HUES48 (cell line): ENCODE data around the gene ZNF880.
"Not testable (repeated sequence)": the region's sequence is repeated elsewhere in the genome, so short reads cannot be mapped to it uniquely, and the experiment has no call there.

ENCODE experiments used
- H3K27ac ChIP-seq: one replicate; pipeline ENCODE4 v1.7.0; 2013; ENCODE audit warnings: low read depth, low read length, inconsistent platforms
- H3K27me3 ChIP-seq: 2 replicates; pipeline ENCODE4 v1.6.1; 2013; ENCODE audit warnings: mild to moderate bottlenecking, low read length; ENCODE audit not compliant: control insufficient read depth, insufficient read depth
- H3K36me3 ChIP-seq: 2 replicates; pipeline ENCODE4 v1.6.1; 2013; ENCODE audit warnings: low read length; ENCODE audit not compliant: control insufficient read depth, insufficient read depth
- H3K4me1 ChIP-seq: 2 replicates; pipeline ENCODE4 v1.6.1; 2013; ENCODE audit warnings: mild to moderate bottlenecking, low read length; ENCODE audit not compliant: control insufficient read depth, insufficient read depth
- H3K4me3 ChIP-seq: 2 replicates; pipeline ENCODE4 v1.5.1; 2013; ENCODE audit warnings: mild to moderate bottlenecking, low read depth, low read length
- H3K9ac ChIP-seq: 2 replicates; pipeline ENCODE4 v1.6.1; 2013; ENCODE audit warnings: mild to moderate bottlenecking, low read depth, low read length, moderate library complexity
- H3K9me3 ChIP-seq: 2 replicates; pipeline ENCODE4 v1.6.1; 2013; ENCODE audit warnings: low read length; ENCODE audit not compliant: control insufficient read depth, insufficient read depth

ZNF880 gene

DNA sequence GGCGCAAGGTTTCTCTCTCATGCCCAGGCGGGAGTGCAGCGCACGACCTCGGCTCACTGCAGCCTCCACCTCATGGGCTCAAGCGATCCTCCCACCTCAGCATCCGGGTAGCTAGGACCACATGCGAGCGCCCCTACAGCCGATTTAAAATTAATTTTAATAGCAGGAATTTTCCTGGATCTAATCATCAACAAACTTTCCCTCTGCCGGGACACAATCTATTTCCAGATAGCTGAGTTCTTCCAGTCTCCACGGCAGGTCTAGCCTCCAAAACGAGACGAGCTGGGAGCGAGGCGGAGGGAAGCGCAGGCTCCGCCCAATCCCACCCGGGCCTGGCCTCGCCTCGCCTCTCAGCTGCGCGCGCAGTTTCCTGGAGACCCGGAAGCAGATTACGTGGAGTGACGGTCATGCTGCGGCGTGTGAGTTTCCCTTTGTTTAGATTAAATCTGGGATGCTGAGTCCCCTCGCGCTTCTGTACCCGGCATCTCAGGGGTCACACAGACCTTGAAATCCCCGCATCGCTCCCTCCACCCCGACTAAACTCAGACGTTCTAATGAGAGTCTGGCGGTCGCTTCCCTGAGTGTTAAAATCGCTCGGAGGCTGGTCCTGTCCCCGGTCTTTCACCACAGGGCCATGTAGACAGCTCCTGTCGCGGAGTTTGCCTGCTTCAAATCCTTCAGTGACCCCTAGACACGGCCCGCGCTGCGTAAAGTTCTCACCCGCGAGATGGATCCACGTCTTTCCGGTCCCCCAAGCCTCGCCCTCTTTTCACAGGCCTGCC, at the start of gene ZNF880:
ZNF880 (plus strand) TSS at position 365 of the 782 bp plus-strand sequence; CDS start at position 408, 43 bp downstream.
- no peak within 1 kb of the TSS for H3K27ac ChIP-seq

DNA sequence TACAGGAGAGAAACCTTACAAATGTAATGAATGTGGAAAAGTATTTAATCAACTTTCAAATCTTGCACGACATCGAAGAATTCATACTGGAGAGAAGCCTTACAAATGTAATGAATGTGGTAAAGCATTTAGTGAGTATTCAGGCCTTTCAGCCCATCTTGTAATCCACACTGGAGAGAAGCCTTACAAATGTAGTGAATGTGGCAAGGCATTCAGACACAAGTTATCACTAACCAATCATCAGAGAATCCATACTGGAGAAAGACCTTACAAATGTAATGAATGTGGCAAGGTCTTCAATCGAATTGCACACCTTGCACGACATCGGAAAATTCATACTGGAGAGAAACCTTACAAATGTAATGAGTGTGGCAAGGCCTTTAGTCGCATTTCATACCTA, 47.3 kb upstream of the ZNF880 start:
- H3K36me3 ChIP-seq, result peaks cover 58% of the 10 kb centered on the region

More for the DNA sequence above, at the start of gene ZNF880:
- Histone ChIP-seq H3K4me1 (no peaks in the 10 kb centered on the region), H3K4me3 (peak within 1 kb of the TSS; percentile 83), H3K9ac (peak within 1 kb of the TSS; percentile 94), H3K36me3 (peaks cover 31% of the 10 kb centered on the region), H3K27me3 (no peaks in the 10 kb centered on the region), H3K9me3 (peaks cover 41% of the 10 kb centered on the region)

DNA sequence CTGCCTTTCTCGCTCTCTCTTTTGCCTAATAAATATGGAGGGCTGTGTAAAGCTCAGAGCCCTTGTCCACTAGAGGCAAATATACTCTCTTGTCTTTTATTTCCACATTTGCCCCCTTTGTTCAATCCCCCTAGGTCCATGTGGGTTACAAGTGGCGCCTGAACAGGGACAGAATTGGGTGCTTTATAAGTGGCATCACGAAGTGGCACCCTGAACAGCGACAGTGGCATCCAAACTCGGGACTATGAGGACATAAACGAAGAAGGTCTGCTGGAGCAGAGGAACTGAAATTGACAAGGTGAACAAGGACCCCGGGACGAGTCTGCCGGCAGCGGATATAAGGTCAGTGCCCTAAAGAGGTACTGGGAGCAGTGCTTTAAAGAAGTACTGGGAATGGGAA, 38.0 kb upstream of the ZNF880 start:
- Histone ChIP-seq H3K36me3 (no peaks in the 10 kb centered on the region), H3K27me3 (no peaks in the 10 kb centered on the region), H3K27ac (no peak overlapping the region), H3K4me3 (no peak overlapping the region), H3K9me3 (peaks cover 57% of the 10 kb centered on the region), H3K4me1 (no peaks in the 10 kb centered on the region), H3K9ac (no peak overlapping the region)

More for the DNA sequence above, 47.3 kb upstream of the ZNF880 start:
- H3K4me3 ChIP-seq, result peak overlapping the region; percentile 30; the same call in 1 of the 2 replicates
- H3K9ac ChIP-seq, result no peak overlapping the region
- H3K27me3 ChIP-seq, result no peaks in the 10 kb centered on the region
- H3K9me3 ChIP-seq, result peaks cover 98% of the 10 kb centered on the region
- no peaks in the 10 kb centered on the region for H3K4me1 ChIP-seq
- no peak overlapping the region for H3K27ac ChIP-seq

DNA sequence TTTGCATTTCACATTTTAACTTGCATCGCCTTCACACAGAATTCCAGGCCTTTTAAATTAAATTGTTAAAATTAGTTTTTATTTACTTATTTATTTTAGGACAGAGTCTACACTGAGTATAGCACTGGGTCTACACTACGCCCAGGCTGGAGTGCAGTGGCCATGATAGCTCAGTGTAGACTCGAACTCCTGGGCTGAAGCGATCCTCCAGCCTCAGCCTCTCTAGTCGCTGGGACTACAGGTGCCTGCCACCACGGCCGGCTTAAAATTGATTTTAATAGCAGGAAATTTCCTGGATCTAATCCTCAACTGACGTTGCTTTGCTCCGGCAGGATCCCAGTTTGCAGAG, 34.0 kb upstream of the ZNF880 start:
- H3K9me3 ChIP-seq, result peaks cover 37% of the 10 kb centered on the region
- H3K27ac ChIP-seq, result no peak overlapping the region
- H3K4me3 ChIP-seq, result peak overlapping the region; percentile 92
- no peaks in the 10 kb centered on the region for H3K27me3 ChIP-seq
- H3K4me1 ChIP-seq, result no peaks in the 10 kb centered on the region
- H3K9ac ChIP-seq, result no peak overlapping the region
- H3K36me3 ChIP-seq, result peaks cover 4% of the 10 kb centered on the region

DNA sequence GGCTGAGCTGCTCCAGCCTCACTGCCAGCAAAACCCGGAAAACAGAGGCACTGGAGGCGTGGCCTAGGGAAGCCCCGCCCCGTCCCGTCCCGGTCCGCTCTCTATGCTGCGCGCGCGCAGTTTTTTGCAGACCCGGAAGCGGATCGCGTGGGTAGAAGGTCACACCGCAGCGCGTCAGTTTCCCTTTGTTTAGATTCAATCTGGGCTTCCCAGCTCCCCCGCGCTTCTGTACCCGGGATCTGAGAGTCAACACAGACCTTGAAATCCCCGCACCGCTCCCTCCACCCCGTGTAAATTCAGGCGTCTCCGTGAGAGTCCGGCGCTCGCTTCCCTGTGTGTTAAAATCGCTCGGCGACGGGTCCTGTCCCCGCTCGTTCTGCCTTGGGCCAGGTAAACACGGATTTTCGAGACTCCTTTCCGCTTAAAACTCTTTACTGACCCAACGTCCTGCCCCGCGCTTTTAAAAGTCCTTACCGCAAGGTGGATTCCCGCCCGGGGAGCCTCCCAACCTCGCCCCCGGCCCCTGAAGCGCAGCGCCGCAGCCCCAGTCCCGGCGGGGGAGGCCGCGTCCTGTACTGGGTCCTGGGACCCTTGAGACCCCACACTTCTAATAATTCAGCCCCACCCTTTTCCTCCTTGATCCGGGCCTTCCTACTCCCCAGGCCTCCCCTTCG, 33.5 kb upstream of the ZNF880 start, which contains the start of gene ZNF610:
ZNF610 (plus strand) TSS at position 127 of the 674 bp plus-strand sequence. CDS start 12,930 bp downstream, outside the sequence.
- H3K36me3 ChIP-seq, result peaks cover 4% of the 10 kb centered on the region
- peaks cover 32% of the 10 kb centered on the region for H3K9me3 ChIP-seq
- no peaks in the 10 kb centered on the region for H3K27me3 ChIP-seq
- no peaks in the 10 kb centered on the region for H3K4me1 ChIP-seq
- H3K27ac ChIP-seq, result peak within 1 kb of the TSS; percentile 85
- H3K4me3 ChIP-seq, result peak within 1 kb of the TSS; percentile 92
- peak within 1 kb of the TSS; percentile 90 for H3K9ac ChIP-seq

DNA sequence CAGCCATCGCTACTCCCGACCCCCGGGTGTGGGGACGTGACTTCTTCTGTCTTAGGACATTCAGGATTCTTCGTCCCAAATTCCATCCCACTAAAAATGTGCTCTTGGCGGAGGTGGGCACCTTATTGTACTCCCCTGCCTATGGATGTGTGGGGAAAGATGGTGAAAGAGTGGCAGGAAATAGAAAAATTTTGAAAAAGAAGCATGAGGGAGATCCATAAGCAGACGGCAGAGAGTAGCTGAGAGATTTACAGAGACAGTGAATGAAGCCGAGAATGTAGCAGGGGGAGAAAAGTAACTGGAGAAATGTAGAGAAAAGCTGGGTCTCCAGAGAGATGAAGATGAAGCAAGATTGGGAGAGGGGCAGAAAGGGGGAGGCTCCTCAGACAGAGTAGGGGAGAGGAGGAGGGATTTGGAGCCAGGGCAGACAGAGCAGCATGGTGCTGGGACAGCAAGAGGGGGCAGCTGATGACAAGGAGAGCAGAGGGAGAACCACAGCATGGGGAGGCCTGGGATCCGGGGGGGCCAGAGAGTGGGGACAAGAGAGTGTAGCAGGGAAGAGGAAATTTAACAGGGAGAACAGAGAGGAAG, 32.8 kb upstream of the ZNF880 start:
- peaks cover 4% of the 10 kb centered on the region for H3K36me3 ChIP-seq
- H3K4me1 ChIP-seq, result no peaks in the 10 kb centered on the region
- H3K27me3 ChIP-seq, result no peaks in the 10 kb centered on the region
- H3K27ac ChIP-seq, result peak overlapping the region; percentile 85
- peak overlapping the region; percentile 92 for H3K4me3 ChIP-seq
- H3K9ac ChIP-seq, result peak overlapping the region; percentile 90
- H3K9me3 ChIP-seq, result peaks cover 25% of the 10 kb centered on the region

DNA sequence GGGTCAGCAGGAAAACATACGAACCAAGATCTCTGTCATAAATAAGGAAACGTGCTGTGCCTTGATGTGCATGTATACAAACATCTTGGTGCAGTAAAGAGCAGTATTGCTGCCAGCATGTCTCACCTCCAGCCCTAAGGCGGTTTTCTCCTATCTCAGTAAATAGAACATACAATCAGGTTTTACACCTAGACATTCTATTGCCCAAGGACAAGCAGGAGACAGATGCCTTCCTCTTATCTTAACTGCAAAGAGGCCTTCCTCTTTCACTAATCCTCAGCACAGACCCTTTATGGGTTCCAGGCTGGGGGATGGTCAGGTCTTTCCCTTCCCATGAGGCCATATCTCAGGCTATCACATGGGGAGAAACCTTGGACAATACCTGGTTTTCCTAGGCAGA, 30.7 kb upstream of the ZNF880 start:
- H3K36me3 ChIP-seq, H3K4me1 ChIP-seq, H3K27ac ChIP-seq, H3K27me3 ChIP-seq, H3K9ac ChIP-seq, H3K4me3 ChIP-seq, H3K9me3 ChIP-seq: not testable (repeated sequence)

DNA sequence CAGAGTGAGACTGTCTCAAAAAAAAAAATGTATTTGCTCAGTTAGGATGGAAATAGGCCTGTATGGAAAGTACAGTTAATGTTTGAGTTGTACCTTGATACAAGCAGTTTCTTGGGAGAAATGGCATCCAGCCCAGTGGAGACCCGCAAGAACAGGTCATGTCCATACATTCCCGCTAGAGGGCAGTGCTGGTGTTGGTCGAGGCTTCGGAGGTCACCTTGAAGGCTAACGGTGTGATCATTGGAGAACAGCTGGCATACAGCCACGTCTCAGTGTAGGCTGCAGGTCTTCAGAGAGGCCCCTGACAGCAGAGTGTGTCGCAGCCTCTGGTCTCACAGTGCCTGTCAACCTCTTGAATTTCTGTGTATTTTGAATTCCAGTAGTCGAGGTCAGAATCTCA, 26.2 kb upstream of the ZNF880 start:
- no peak overlapping the region for H3K4me3 ChIP-seq
- H3K9me3 ChIP-seq, result peaks cover 9% of the 10 kb centered on the region
- H3K36me3 ChIP-seq, result peaks cover 11% of the 10 kb centered on the region
- H3K9ac ChIP-seq, result no peak overlapping the region
- no peaks in the 10 kb centered on the region for H3K27me3 ChIP-seq
- H3K4me1 ChIP-seq, result no peaks in the 10 kb centered on the region
- H3K27ac ChIP-seq, result no peak overlapping the region

DNA sequence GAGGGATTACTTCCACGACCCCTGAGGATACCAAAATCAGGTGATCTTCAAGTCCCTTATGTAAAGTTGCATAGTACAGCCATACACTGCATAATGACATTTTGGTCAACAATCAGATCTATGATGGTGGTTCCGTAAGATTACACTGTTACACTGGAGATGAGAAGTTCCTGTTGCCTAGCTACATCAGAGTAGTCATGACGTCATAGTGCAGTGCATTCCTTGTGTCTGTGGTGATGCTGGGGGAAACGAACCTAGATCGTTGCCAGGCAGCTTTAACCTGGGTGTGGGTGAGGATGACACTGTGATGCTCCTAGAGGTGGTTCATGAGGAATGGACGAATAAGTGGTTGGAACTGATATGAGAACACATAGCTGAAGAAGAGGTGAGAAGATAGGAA, 24.6 kb upstream of the ZNF880 start:
- no peak overlapping the region for H3K4me3 ChIP-seq
- H3K9ac ChIP-seq, result no peak overlapping the region
- peaks cover 18% of the 10 kb centered on the region for H3K36me3 ChIP-seq
- no peak overlapping the region for H3K27ac ChIP-seq
- no peaks in the 10 kb centered on the region for H3K27me3 ChIP-seq
- H3K9me3 ChIP-seq, result peaks cover 13% of the 10 kb centered on the region
- no peaks in the 10 kb centered on the region for H3K4me1 ChIP-seq

DNA sequence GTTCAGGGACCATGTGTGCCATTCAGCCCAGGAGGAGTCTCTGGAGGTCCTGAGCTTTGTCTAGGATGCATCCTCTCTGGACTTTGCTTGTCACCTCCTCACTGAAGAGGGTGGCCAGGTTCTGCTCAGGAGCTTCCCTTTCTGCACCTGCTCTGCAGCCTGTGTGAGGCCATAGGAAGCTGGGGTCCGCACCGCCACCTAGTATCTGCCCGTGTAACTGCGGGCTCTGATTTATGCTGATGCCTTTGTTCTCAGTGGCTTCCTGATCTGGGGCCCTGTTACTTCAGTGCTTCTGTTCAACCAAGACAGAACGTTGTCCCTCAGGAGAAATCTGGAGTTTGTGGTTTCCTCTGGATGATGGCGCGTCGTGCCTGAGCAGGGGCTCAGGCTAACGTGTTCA, 18.2 kb upstream of the ZNF880 start:
- Histone ChIP-seq H3K27ac (no peak overlapping the region), H3K4me3 (no peak overlapping the region), H3K27me3 (no peaks in the 10 kb centered on the region), H3K9ac (no peak overlapping the region), H3K9me3 (peaks cover 26% of the 10 kb centered on the region), H3K4me1 (no peaks in the 10 kb centered on the region), H3K36me3 (peaks cover 47% of the 10 kb centered on the region)

DNA sequence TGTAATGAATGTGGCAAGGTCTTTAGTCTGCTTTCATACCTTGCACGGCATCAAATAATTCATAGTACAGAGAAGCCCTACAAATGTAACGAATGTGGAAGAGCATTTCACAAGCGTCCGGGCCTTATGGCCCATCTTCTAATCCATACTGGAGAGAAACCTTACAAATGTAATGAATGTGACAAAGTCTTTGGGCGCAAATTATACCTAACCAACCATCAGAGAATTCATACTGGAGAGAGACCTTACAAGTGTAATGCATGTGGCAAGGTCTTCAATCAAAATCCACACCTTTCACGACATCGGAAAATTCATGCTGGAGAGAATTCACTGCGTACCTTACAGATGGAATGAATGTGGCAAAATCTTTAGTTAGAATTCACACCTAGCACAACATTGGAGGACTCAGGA, 3.3 kb upstream of the ZNF880 start:
- H3K36me3 ChIP-seq, result peaks cover 17% of the 10 kb centered on the region
- no peak overlapping the region for H3K9ac ChIP-seq
- no peaks in the 10 kb centered on the region for H3K27me3 ChIP-seq
- no peak overlapping the region for H3K4me3 ChIP-seq
- no peaks in the 10 kb centered on the region for H3K4me1 ChIP-seq
- H3K9me3 ChIP-seq, result peaks cover 53% of the 10 kb centered on the region
- no peak overlapping the region for H3K27ac ChIP-seq
